Prostate gland (tissue), 2 donors: ENCODE data around the gene QSER1.

Source experiments
- POLR2A ChIP-seq: fragments of 450-650 bp; IDR thresholded peaks from one replicate; pipeline ENCODE4 v1.6.1; 2016; ENCODE audit warnings: antibody characterized with exemption, mild to moderate bottlenecking
- TF ChIP-seq, protein P1 (sequence below), 4 experiments: fragments of 200-600 bp in 2 of 4; fragments of 450-650 bp in 2 of 4; sonication (generic) in 2 of 4; IDR thresholded peaks; 1 replicate in 3 of 4; 2 replicates in 1 of 4; pipeline ENCODE4 v1.5.1; 2016 to 2019; ENCODE audit warnings: antibody characterized with exemption in 4 of 4, mild to moderate bottlenecking in 2 of 4, moderate library complexity in 2 of 4

GRCh38 chr11:32902089-32902665 is 9.6 kb downstream of the QSER1 start:
- TF ChIP-seq POLR2A: no peak
- TF ChIP-seq, protein P1, sequence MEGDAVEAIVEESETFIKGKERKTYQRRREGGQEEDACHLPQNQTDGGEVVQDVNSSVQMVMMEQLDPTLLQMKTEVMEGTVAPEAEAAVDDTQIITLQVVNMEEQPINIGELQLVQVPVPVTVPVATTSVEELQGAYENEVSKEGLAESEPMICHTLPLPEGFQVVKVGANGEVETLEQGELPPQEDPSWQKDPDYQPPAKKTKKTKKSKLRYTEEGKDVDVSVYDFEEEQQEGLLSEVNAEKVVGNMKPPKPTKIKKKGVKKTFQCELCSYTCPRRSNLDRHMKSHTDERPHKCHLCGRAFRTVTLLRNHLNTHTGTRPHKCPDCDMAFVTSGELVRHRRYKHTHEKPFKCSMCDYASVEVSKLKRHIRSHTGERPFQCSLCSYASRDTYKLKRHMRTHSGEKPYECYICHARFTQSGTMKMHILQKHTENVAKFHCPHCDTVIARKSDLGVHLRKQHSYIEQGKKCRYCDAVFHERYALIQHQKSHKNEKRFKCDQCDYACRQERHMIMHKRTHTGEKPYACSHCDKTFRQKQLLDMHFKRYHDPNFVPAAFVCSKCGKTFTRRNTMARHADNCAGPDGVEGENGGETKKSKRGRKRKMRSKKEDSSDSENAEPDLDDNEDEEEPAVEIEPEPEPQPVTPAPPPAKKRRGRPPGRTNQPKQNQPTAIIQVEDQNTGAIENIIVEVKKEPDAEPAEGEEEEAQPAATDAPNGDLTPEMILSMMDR (IDR thresholded peaks at IDR 0.05): no peak
